Esophagus muscularis mucosa (tissue), 4 donors: Measurements from ENCODE around the gene ACIN1.

ENCODE experiments used
- CTCF ChIP-seq, 3 experiments: fragments of 200-600 bp in 2 of 3; fragments of 450-650 bp in 1 of 3; sonication (generic) in 2 of 3; IDR thresholded peaks; one replicate each; pipeline ENCODE4 v1.5.1; 2017 to 2019; ENCODE audit warnings: antibody characterized with exemption in 3 of 3, mild to moderate bottlenecking in 2 of 3, moderate library complexity in 1 of 3
- EP300 ChIP-seq: sonication (generic); formaldehyde crosslinking; IDR thresholded peaks from one replicate; pipeline ENCODE4 v1.6.1; 2017; ENCODE audit warnings: antibody characterized with exemption
- POLR2A ChIP-seq: fragments of 450-650 bp; IDR thresholded peaks from one replicate; pipeline ENCODE4 v1.6.1; 2017; ENCODE audit warnings: antibody characterized with exemption, moderate library complexity, mild to moderate bottlenecking, low read depth
- POLR2AphosphoS5 ChIP-seq, 2 donors: sonication (generic); formaldehyde crosslinking; IDR thresholded peaks; one replicate each; pipeline ENCODE4 v1.6.1; 2017; ENCODE audit warnings: antibody characterized with exemption in 2 of 2

GRCh38 chr14:23034498-23035302 is 60.2 kb downstream of the ACIN1 start, which contains the start of gene PSMB5:
- peak in 1 of 3 experiments; percentile 18 for TF ChIP-seq CTCF (IDR thresholded peaks at IDR 0.05)
- TF ChIP-seq POLR2A = no peak
- TF ChIP-seq POLR2AphosphoS5 (IDR thresholded peaks at IDR 0.05) = peak; percentile 65 to 71
- TF ChIP-seq EP300 = no peak
